GM23248 (cell line): ENCODE results near the gene ATRX.
"Not testable (repeated sequence)": the region's sequence is repeated elsewhere in the genome, so short reads cannot be mapped to it uniquely, and the experiment has no call there.

Experiments
- EZH2 ChIP-seq: fragments of 200-600 bp; sonication (generic); IDR thresholded peaks from 2 replicates; pipeline ENCODE4 v1.6.1; 2018; ENCODE audit warnings: antibody characterized with exemption, mild to moderate bottlenecking; ENCODE audit not compliant: insufficient read depth, poor library complexity, severe bottlenecking
- EZH2phosphoT487 ChIP-seq: fragments of 200-600 bp; sonication (generic); IDR thresholded peaks from 2 replicates; pipeline ENCODE4 v1.6.1; 2018; ENCODE audit warnings: antibody characterized with exemption, moderate library complexity, mild to moderate bottlenecking, low read depth; ENCODE audit not compliant: insufficient read depth

- not testable (repeated sequence) for TF ChIP-seq EZH2phosphoT487, EZH2
Measured at GRCh38 chrX:77831544-77831943, 45.5 kb upstream of the ATRX start.
